Central memory CD4-positive, alpha-beta T cell (primary cell): Measurements from ENCODE around the gene GRK2.
A peak's percentile ranks its signal among the peaks of the same experiment; 100 is the strongest.
"Not testable (repeated sequence)": the region's sequence is repeated elsewhere in the genome, so short reads cannot be mapped to it uniquely, and the experiment has no call there.

ENCODE experiments used
- DNase-seq: peaks from one replicate; pipeline ENCODE4 v3.0.0; 2022
- total RNA-seq, 3 experiments: gene quantifications; one replicate each; lab custom pipeline; 2026; lab: John Stamatoyannopoulos, UW

Gene GRK2
- total RNA-seq: 192 to 428 (median 413) reads per million in 3 experiments

DNA sequence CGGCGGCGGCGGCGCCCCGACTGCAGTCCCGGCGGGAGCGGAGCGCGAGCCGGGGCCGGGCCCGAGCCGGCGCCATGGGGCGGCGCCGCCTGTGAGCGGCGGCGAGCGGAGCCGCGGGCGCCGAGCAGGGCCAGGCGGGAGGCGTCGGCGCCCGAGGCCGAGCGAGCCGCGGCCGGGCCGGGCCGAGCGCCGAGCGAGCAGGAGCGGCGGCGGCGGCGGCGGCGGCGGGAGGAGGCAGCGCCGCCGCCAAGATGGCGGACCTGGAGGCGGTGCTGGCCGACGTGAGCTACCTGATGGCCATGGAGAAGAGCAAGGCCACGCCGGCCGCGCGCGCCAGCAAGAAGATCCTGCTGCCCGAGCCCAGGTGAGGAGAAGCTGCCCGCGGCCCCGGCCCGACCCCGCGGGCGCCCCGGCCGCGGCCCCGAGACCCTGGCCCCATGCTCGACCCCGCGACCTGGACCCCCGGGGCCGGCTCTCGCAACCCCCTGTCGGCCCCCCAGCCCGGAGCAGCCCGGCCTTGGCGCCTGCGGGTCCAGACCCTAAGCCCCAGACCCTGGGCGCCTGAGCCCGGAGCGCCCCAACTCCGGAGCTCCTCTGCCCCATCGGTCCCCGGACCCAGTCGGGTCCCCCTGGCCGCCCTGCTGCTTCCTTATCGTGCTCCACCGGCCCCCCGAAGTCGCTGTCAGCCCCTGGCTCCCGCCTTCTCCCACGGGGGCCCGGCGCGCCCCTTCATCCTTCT, at the start of gene GRK2:
GRK2 (plus strand) TSS at position 25 of the 739 bp plus-strand sequence; CDS start at position 252, 227 bp downstream.
- DNase-seq: no peak

DNA sequence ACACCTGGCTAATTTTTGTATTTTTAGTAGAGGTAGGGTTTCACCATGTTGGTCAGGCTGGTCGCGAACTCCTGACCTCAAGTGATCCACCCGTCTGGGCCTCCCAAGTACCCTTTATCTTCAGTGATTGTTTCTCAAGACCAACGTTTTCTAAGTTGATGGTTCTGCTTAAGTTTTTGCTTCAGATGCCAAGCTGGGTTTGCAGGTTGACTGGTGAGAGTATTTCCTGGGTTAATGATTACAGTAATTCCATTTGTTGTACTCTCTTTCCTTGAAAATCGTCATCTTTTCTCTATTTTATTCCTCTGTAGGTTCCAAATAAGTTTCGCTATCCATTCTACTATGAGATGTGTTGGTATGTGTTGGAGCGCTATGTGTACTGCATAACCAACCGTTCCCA, 38.5 kb upstream of the GRK2 start:
- no peak for DNase-seq

DNA sequence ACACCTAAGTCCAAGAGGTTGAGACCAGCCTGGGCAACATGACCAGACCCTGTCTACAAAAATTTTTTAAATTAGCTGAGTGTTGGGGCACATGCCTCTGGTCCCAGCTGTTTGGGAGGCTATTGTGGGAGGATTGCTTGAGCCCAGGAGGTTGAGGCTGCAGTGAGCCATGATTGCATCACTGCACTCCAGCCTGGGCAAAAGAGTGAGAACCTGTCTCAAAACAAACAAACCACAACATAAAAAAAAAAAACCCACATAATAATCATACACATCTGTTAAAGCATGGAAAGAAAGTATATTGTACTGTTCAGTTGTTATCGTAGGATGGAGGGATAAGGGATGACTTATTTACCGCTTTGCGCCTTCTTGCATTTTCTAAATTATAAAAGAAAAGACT, 35.9 kb upstream of the GRK2 start:
- DNase-seq: no peak

DNA sequence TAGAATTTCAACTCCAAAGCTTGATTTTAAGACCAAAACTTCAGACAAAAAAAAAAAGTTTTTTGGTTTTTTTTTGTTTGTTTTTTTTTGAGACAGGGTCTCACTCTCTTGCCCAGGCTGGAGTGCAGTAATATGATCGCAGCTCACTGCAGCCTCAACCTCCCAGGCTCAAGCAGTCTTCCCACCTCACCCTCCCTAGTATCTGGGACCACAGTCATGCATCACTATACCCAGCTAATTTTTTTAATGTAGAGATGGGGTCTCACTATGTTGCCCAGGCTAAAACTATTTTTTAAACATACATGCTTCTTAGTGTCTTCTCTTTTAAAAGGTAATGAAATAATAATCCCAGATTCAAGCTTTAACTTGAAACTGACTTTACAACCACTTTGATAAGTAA, 35.4 kb upstream of the GRK2 start:
- DNase-seq: no peak

DNA sequence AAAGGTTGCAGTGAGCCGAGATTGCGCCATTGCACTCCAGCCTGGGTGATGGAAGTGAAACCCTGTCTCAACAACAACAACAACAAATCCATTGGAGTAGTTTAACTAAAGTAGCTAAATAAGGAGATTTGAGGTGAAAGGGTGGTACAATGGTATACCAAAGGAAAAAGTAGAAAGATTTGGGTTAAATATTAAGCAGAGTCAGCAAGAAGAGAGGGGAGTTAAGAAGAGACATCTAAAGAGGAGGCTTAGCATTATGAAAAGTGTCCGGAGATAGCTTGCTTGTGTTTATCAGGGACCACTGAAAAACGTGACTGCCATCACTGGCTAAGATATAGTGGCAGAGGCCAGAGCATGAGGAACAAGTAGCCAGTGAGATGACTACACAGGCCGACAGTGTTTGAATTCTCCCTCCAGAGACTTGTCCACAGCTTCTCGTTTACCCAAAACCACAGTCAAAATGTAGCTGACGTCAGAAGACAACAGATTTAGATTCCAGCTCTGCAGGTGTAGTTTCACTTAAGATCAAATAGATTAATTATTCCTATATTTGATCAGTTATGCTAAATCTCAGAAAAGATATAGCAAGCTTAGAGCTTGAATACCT, 32.6 kb upstream of the GRK2 start:
- no peak for DNase-seq

DNA sequence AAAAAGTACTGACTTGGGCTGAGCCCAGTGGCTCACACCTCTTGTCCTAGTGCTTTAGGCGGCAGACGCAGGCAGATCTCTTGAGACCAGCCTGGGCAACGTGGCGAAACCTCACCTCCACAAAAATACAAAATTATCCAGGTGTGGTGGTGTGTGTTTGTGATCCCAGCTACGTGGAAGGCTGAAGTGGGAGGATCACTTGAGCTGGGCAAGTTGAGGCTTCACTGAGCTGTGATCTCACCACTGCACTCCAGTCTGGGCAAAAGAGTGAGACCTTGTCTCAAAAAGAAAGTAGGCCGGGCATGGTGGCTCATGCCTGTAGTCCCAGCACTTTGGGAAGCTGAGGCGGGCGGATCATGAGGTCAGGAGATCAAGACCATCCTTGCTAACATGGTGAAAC, 31.7 kb upstream of the GRK2 start:
- DNase-seq: not testable (repeated sequence)

DNA sequence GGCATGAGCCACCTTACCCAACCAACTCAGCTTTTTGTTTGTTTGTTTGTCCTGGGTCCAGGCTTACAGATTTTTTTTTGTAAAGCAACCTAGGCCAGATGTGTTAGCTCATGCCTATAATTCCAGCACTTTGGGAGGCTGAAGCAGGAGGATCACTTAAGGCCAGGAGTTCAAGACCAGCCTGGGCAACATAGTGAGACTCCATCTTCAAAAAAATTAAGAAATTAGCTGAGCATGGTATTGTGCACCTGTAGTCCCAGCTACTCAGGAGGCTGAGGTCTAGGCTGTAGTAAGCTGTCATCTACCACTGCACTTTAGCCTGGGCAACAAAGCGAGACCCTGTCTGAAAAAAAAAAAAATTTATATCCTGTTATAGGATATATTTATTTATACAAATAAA, 28.7 kb upstream of the GRK2 start:
- no peak for DNase-seq

DNA sequence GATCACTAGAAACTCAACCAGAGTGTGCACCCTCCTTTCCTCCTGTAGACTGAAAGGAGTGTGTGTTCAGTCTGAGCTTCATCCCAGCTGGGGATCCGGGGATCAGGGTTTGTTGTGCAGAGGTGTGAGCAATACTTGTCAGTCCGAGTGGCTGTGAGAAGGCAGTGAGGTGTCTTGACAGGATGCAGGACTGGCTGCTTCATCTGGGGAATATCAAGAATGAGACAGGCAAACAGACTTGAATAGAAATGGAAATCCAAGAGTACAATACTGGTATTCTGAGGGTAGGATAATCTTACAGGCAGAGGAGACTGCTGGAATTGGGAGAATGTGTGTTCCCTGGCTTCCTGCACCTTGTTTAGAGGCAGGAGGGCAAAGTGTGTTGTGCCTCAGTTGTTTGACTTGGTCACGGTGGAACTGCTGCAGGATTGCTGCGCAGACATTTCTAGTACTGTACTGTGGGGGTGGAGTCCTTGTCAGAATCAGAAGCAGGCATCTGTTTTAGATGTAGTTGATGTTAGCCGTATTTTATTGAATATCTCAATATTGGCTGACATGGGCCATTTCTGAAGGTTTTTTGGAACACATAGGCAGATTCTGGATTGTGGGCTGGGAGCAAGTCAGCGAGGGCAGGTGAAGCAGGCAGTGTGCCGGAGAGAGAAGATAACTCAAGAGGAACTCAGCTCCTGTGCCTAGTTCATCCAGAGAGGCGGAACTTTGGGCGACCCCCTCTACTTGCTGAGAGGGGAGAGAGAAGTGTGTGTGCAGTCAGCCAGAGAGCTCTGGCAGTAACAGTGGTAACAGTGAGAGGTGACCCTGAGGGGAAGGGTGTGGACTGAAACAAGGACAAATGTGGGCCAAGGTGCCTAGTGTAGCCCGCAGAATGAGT, 27.1 kb upstream of the GRK2 start:
- DNase-seq: no peak

DNA sequence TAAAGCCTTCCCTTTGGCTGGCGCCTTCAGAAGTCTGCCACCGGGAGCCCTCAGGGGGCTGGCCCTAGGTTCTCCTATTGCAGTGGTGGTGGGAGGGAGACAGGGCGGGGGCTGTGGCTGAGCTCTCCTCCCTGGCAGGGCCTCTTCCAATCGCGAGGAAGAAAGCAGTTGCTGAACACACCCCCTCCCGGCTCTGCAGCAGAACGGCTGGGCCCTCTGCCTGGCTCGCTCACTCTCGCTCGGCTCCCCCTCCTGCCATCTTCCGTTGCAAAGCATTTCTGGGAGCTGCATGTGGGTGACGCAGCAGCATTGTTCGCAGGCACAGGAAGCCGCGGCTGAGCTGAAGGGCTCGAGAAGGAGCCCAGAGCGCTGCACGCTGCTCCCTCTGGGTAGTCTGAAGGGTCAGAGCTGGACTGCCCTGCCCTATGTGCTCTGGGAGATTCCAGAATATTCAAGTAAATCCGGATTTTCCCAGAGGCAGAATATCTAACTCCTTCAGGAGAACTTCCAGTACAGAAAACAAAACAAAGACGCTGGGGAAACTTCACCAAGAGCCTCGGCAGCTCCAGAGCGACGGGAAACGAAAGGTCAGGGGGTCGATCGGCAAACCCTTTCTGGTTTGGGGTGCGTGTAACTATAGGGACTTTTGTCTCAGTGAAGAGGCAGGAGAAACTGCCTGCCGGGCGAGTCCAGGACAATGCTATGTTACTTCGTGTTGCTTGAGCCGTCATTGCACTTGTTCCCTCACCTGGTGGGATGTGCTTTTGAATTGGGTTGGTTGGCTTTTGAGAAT, 26.3 kb upstream of the GRK2 start:
- DNase-seq: peak; percentile 98

DNA sequence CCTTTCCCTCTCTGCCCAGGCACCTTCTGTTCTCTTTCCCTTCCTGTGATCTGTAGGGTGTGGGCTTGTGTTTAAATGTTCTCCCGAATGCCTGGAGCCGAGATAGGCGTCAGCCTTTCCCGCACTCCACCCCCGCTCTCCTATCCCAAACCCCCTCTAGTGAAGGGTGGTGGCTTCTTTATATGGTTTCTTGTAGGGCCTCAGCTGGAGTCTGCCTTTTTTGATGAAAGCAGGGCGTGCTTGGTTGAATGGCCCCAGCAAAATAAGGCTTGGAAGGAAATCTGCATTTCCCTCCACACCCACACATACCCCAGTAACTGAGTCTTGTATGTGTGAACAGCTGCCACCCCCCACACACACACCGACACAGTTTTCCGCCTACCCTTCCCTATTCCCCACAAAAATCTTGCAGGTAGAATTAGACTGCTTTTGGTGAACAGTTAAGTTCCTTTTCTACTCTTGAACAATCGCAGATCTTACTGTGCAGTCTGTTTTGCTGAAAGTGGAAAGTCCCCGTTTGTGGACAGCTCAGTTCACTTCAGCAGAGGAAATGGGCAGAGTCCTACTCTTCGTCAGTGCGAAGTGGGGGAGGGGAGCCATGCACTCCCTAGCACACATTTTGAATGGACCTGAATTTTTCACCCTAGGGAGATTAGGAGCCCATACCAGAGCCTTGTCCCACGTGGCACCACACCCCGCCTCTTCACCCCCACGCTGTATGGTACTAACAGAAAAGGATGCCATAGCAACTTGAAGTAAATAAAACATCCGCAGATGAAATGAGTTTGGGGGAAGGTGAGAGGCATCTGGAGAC, 25.5 kb upstream of the GRK2 start:
- peak; percentile 86 for DNase-seq

DNA sequence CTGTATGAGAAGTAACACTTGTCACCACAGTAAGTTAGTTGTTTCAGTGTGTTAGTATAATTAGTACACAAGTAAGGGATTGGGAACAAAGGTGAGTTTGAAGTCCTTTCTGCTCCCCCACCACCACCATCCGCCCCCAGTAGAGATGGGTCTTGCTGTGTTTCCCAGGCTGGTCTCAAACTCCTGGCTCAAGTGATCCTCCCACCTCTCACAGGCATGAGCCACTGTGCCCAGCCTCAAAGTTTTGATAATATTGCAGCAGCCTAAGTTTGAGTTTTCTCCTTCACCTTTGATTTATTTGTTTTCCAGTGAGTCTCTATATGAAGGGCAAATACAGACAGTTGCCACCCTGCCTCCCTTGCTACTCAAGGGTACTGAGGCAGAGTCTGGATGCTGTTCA, 23.7 kb upstream of the GRK2 start:
- no peak for DNase-seq

DNA sequence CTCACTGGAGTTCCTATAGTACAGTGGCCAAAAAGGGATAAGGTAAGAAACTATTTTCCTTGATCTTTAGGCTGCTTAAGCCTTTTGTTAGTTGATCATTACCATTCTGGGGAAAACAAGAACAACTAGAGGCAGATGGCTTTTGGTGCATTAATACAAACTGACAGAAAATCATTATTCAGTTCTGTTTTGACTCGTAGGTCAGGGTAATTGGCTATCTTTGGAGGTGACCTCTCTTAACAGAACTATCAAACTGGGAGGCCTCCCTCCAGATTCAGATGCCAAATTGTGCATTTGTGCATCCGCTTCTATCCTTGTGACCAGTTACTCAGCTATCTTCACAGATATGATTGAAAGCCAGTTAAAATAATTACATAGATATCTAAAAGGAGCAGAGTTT, 23.2 kb upstream of the GRK2 start:
- no peak for DNase-seq

DNA sequence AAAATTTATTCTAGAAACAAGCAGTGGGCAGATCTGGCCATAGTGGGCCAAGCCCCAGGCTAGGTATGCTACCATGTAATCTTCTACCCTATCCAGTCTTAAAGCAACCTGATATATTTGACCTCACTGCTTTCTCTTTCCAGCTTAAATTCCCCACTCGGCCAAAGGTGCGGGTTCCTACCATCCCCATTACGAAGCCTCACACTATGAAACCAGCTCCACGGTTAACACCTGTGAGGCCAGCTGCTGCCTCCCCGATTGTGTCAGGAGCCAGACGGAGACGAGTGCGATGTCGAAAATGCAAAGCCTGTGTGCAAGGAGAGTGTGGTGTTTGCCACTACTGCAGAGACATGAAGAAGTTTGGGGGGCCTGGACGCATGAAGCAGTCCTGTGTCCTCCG, 21.2 kb upstream of the GRK2 start:
- DNase-seq: no peak

DNA sequence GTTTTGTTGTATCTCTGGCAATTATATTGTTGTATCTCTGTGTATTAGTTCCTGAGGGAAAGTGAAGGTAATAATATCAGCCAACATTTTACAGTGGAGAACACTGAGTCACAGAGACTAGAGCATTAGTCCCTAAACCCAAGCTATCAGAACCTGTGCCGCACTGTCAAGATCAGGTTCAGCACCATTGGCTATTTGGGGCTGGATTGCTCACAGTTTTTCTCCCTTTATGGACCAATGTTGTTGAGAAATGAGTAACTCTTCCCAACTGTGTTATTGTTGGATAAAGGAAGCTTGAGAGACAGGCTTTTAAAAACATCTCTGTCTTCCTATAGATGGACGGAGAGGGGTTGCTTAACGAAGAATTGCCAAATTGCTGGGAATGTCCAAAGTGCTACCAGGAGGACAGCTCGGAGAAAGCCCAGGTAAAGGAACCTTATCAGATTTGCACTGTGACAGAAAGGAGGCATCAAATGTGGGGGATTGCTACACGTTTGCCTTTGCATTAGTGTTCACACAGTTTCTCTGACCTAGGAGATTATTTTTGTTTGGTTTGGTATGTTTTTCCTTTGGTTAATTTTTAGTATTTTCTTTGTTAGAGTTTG, 18.2 kb upstream of the GRK2 start:
- no peak for DNase-seq

DNA sequence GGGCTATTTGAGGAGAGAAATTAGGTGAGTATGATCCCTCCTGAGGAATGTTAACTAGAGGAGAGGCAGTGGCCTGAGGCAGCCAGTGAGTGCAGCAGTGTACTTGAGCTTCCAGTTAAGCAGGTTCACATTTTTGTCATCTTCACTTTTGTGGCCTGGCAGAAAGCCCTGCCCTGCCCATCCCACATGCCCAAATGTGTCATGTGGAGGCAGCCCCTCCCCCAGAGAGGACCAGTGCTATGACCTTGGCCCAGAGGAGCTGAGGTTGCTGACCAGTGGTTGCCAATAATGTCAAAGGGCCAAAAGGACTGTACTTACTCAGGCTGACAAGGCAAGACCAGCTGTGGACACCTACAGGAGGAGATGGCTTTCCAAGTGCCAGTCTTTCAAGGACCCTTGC, 17.6 kb upstream of the GRK2 start:
- DNase-seq: no peak

DNA sequence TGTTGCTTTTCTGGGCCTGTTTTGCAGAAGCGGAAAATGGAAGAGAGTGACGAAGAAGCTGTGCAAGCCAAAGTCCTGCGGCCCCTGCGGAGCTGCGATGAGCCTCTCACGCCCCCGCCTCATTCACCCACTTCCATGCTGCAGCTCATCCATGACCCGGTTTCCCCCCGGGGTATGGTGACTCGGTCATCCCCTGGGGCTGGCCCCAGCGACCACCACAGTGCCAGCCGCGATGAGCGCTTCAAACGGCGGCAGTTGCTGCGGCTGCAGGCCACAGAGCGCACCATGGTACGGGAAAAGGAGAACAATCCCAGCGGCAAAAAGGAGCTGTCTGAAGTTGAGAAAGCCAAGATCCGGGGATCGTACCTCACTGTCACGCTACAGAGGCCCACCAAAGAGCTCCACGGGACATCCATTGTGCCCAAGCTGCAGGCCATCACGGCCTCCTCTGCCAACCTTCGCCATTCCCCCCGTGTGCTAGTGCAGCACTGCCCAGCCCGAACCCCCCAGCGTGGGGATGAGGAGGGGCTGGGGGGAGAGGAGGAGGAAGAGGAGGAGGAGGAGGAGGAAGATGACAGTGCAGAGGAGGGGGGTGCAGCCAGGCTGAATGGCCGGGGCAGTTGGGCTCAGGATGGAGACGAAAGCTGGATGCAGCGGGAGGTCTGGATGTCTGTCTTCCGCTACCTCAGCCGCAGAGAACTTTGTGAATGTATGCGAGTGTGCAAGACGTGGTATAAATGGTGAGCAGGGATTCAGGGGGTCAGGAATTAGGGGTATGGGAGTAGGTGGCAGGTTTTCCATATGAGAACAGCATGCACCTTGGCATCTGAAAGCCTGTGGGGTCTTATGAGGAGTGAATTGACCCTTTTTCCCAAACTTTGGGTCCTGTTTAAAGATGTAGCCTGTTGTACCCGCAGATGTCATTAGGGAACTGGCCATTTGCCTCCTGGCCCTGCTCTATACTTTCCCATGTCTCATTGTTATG, 15.9 kb upstream of the GRK2 start:
- DNase-seq: no peak

DNA sequence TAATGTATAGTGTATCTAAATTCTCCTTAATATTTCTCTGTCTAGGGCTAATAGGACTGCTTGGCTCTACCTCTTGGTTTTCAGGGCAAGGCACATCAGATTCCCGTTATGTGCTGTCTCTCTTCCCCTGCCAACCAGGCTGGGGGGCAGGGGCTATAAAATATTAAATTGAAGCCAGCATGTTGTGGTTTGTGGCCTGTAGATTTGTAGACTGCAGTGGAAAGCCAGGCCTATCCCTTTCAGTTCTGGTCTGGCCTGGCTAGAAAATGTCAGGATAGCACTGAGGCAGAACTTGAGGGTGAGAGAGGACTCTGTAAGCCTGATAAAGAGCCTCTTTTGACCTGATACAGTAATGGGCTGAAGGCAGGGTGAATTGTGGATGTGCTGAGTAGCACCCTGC, 14.4 kb upstream of the GRK2 start:
- DNase-seq: no peak

DNA sequence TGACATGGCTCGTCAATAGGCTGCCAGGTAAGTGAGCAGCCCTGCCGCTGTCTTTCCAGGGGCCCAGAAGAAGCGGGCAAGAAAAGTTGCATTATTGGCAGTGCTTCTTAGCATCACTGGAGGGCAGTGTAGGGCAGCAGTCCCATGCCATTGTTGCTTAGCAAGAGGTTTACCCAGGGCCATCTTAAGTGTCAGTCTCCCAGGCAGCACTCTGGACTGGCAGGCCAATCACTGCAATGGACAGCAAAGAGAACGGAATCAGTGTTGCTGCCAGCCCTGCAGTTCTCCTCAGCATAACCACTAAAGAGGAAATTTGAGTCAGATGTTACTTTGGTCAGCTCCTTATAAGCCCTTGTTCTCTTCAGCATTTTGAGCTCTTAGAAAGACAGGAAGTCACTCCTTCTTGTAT, 13.4 kb upstream of the GRK2 start:
- DNase-seq: no peak

DNA sequence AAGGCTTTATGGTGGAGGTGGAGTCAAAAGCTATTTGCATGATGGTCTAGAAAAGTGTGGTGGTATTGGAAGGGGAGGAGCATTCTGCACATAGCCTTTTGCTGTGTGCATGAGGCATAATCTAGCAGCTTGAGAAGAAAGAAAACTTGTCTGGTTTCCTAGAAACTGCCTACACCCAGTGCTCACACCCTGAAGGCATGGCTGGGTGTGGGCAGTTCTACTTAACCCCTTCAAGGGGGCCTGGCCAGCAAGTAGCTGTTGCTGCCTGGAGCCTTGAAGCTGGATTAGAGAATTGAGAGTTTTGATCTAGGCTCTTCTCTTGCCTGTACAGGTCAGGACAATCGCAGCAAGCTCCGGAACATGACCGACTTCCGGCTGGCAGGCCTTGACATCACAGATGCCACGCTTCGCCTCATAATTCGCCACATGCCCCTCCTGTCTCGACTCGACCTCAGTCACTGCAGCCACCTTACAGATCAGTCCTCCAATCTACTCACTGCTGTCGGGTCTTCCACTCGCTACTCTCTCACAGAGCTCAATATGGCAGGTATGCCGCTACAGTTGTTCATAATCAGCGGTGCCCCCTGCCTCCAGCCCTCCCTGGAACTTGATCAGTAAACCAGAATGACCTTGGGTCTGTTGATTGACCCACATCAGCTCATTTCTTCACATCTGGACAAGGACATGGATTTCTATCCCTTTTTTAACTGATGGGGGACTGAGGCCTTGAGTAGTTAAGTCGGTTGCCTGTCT, 12.2 kb upstream of the GRK2 start:
- DNase-seq: no peak
